Measurements from ENCODE around the gene KAZN.

The KAZN gene

GRCh38 chr1:14955402-14955801 is 356.9 kb downstream of the KAZN start:
- WGBS (ENCODE audit: extremely low coverage, insufficient coverage, insufficient read length), result no CpG with 5 or more reads among the region's 5 CpGs
- no peak overlapping the region for H3K4me3 ChIP-seq (ENCODE audit: low read depth, low read length)
- no peaks in the 10 kb centered on the region for H3K27me3 ChIP-seq (ENCODE audit: insufficient read depth, low read length)
- H4K91ac ChIP-seq (ENCODE audit: low read depth, low read length), result no peak overlapping the region
- peaks cover 19 to 21% of the 10 kb centered on the region in 2 experiments for H3K36me3 ChIP-seq (ENCODE audit: control insufficient read depth in 1 of 2, insufficient read depth in 2 of 2, low read length in 2 of 2)
- H3K14ac ChIP-seq (ENCODE audit: low read length), result no peak overlapping the region
- H3K4me2 ChIP-seq (ENCODE audit: low read length), result no peak overlapping the region
- H3K27ac ChIP-seq (ENCODE audit: low read depth, low read length), result no peak overlapping the region
- no peak overlapping the region for H2BK12ac ChIP-seq (ENCODE audit: low read length)
- H3K4ac ChIP-seq (ENCODE audit: low read depth, low read length), result no peak overlapping the region
- H3K4me1 ChIP-seq (ENCODE audit: control insufficient read depth in 1 of 2, insufficient read depth in 2 of 2, low read length in 2 of 2), result peaks cover 4 to 5% of the 10 kb centered on the region in 2 experiments
- H3K9ac ChIP-seq (ENCODE audit: low read length), result no peak overlapping the region
- H2AK5ac ChIP-seq (ENCODE audit: low read length), result no peak overlapping the region
- peaks cover 8% of the 10 kb centered on the region for H3K9me3 ChIP-seq (ENCODE audit: insufficient read depth, low read depth, low read length)
- H4K12ac ChIP-seq (ENCODE audit: low read depth, low read length), result no peak overlapping the region
- DNase-seq, result no peak
- no peaks in the 10 kb centered on the region for H3K79me1 ChIP-seq (ENCODE audit: low read length)
- H2AFZ ChIP-seq (ENCODE audit: insufficient read depth, low read length, poor library complexity), result no peak overlapping the region
- H3K79me2 ChIP-seq (ENCODE audit: control insufficient read depth, insufficient read depth, low read length, poor library complexity), result no peaks in the 10 kb centered on the region
- no peak overlapping the region for H2BK5ac ChIP-seq (ENCODE audit: low read depth, low read length, poor library complexity)
- no peak overlapping the region for H4K8ac ChIP-seq (ENCODE audit: low read depth, low read length)
- H2BK120ac ChIP-seq (ENCODE audit: insufficient read depth, low read length, poor library complexity), result no peak overlapping the region
- H3K23ac ChIP-seq (ENCODE audit: low read length), result no peak overlapping the region
- H3K18ac ChIP-seq (ENCODE audit: low read length), result no peak overlapping the region

GRCh38 chr1:14955976-14956375 is 357.5 kb downstream of the KAZN start:
- DNase-seq, result no peak
- no peak overlapping the region for H2BK120ac ChIP-seq (ENCODE audit: insufficient read depth, low read length, poor library complexity)
- no peak overlapping the region for H2BK12ac ChIP-seq (ENCODE audit: low read length)
- no peak overlapping the region for H4K12ac ChIP-seq (ENCODE audit: low read depth, low read length)
- H2BK5ac ChIP-seq (ENCODE audit: low read depth, low read length, poor library complexity), result no peak overlapping the region
- peaks cover 25 to 27% of the 10 kb centered on the region in 2 experiments for H3K36me3 ChIP-seq (ENCODE audit: control insufficient read depth in 1 of 2, insufficient read depth in 2 of 2, low read length in 2 of 2)
- H3K18ac ChIP-seq (ENCODE audit: low read length), result no peak overlapping the region
- H4K8ac ChIP-seq (ENCODE audit: low read depth, low read length), result no peak overlapping the region
- WGBS (ENCODE audit: extremely low coverage, insufficient coverage, insufficient read length), result no CpG with 5 or more reads among the region's 4 CpGs
- H3K9ac ChIP-seq (ENCODE audit: low read length), result no peak overlapping the region
- no peak overlapping the region for H3K4me3 ChIP-seq (ENCODE audit: low read depth, low read length)
- no peaks in the 10 kb centered on the region for H3K27me3 ChIP-seq (ENCODE audit: insufficient read depth, low read length)
- H4K91ac ChIP-seq (ENCODE audit: low read depth, low read length), result no peak overlapping the region
- no peak overlapping the region for H3K27ac ChIP-seq (ENCODE audit: low read depth, low read length)
- H3K4ac ChIP-seq (ENCODE audit: low read depth, low read length), result no peak overlapping the region
- H2AFZ ChIP-seq (ENCODE audit: insufficient read depth, low read length, poor library complexity), result no peak overlapping the region
- no peaks in the 10 kb centered on the region for H3K79me1 ChIP-seq (ENCODE audit: low read length)
- peaks cover 4 to 5% of the 10 kb centered on the region in 2 experiments for H3K4me1 ChIP-seq (ENCODE audit: control insufficient read depth in 1 of 2, insufficient read depth in 2 of 2, low read length in 2 of 2)
- H3K9me3 ChIP-seq (ENCODE audit: insufficient read depth, low read depth, low read length), result peaks cover 10% of the 10 kb centered on the region
- no peak overlapping the region for H3K4me2 ChIP-seq (ENCODE audit: low read length)
- H2AK5ac ChIP-seq (ENCODE audit: low read length), result no peak overlapping the region
- no peaks in the 10 kb centered on the region for H3K79me2 ChIP-seq (ENCODE audit: control insufficient read depth, insufficient read depth, low read length, poor library complexity)
- H3K23ac ChIP-seq (ENCODE audit: low read length), result no peak overlapping the region
- no peak overlapping the region for H3K14ac ChIP-seq (ENCODE audit: low read length)

- Histone ChIP-seq H3K9ac (ENCODE audit: low read length) (no peak overlapping the region), H2BK120ac (ENCODE audit: insufficient read depth, low read length, poor library complexity) (no peak overlapping the region), H4K8ac (ENCODE audit: low read depth, low read length) (no peak overlapping the region), H2AFZ (ENCODE audit: insufficient read depth, low read length, poor library complexity) (no peak overlapping the region), H3K23ac (ENCODE audit: low read length) (no peak overlapping the region), H2BK5ac (ENCODE audit: low read depth, low read length, poor library complexity) (no peak overlapping the region), H3K9me3 (ENCODE audit: insufficient read depth, low read depth, low read length) (peaks cover 12% of the 10 kb centered on the region), H3K27ac (ENCODE audit: low read depth, low read length) (no peak overlapping the region), H3K4me1 (ENCODE audit: control insufficient read depth in 1 of 2, insufficient read depth in 2 of 2, low read length in 2 of 2) (peaks cover 4 to 5% of the 10 kb centered on the region in 2 experiments), H3K18ac (ENCODE audit: low read length) (no peak overlapping the region), H3K79me1 (ENCODE audit: low read length) (no peaks in the 10 kb centered on the region), H3K4ac (ENCODE audit: low read depth, low read length) (no peak overlapping the region), H3K36me3 (ENCODE audit: control insufficient read depth in 1 of 2, insufficient read depth in 2 of 2, low read length in 2 of 2) (peaks cover 29 to 33% of the 10 kb centered on the region in 2 experiments), H2AK5ac (ENCODE audit: low read length) (no peak overlapping the region), H3K4me3 (ENCODE audit: low read depth, low read length) (no peak overlapping the region), H4K91ac (ENCODE audit: low read depth, low read length) (no peak overlapping the region), H4K12ac (ENCODE audit: low read depth, low read length) (no peak overlapping the region), H2BK12ac (ENCODE audit: low read length) (no peak overlapping the region), H3K79me2 (ENCODE audit: control insufficient read depth, insufficient read depth, low read length, poor library complexity) (no peaks in the 10 kb centered on the region), H3K4me2 (ENCODE audit: low read length) (no peak overlapping the region), H3K14ac (ENCODE audit: low read length) (no peak overlapping the region), H3K27me3 (ENCODE audit: insufficient read depth, low read length) (no peaks in the 10 kb centered on the region)
- no CpG with 5 or more reads among the region's 11 CpGs for WGBS (ENCODE audit: extremely low coverage, insufficient coverage, insufficient read length)
- no peak for DNase-seq
Observed at GRCh38 chr1:14956579-14957195, 358.2 kb downstream of the KAZN start.

GRCh38 chr1:14957375-14958098 is 359.1 kb downstream of the KAZN start:
- DNase-seq, result no peak
- Histone ChIP-seq H4K8ac (ENCODE audit: low read depth, low read length) (peak overlapping the region; percentile 11), H3K4me1 (ENCODE audit: control insufficient read depth in 1 of 2, insufficient read depth in 2 of 2, low read length in 2 of 2) (peaks cover 4 to 5% of the 10 kb centered on the region in 2 experiments), H3K79me2 (ENCODE audit: control insufficient read depth, insufficient read depth, low read length, poor library complexity) (no peaks in the 10 kb centered on the region), H3K4ac (ENCODE audit: low read depth, low read length) (peak overlapping the region; percentile 29), H2BK5ac (ENCODE audit: low read depth, low read length, poor library complexity) (no peak overlapping the region), H3K18ac (ENCODE audit: low read length) (peak overlapping the region; percentile 54), H3K27ac (ENCODE audit: low read depth, low read length) (no peak overlapping the region), H3K4me2 (ENCODE audit: low read length) (no peak overlapping the region), H3K4me3 (ENCODE audit: low read depth, low read length) (no peak overlapping the region), H3K23ac (ENCODE audit: low read length) (no peak overlapping the region), H2BK12ac (ENCODE audit: low read length) (no peak overlapping the region), H3K36me3 (ENCODE audit: control insufficient read depth in 1 of 2, insufficient read depth in 2 of 2, low read length in 2 of 2) (peaks cover 37 to 38% of the 10 kb centered on the region in 2 experiments), H3K79me1 (ENCODE audit: low read length) (no peaks in the 10 kb centered on the region), H3K9ac (ENCODE audit: low read length) (no peak overlapping the region), H2AK5ac (ENCODE audit: low read length) (no peak overlapping the region), H3K27me3 (ENCODE audit: insufficient read depth, low read length) (no peaks in the 10 kb centered on the region), H3K14ac (ENCODE audit: low read length) (no peak overlapping the region), H2BK120ac (ENCODE audit: insufficient read depth, low read length, poor library complexity) (no peak overlapping the region), H2AFZ (ENCODE audit: insufficient read depth, low read length, poor library complexity) (no peak overlapping the region), H4K12ac (ENCODE audit: low read depth, low read length) (no peak overlapping the region), H4K91ac (ENCODE audit: low read depth, low read length) (no peak overlapping the region), H3K9me3 (ENCODE audit: insufficient read depth, low read depth, low read length) (peaks cover 12% of the 10 kb centered on the region)
- WGBS (ENCODE audit: extremely low coverage, insufficient coverage, insufficient read length), result no CpG with 5 or more reads among the region's 33 CpGs
